ENCODE measurements around the gene FUT3. TPM values are rescaled to one million over a fixed set of nuclear protein-coding genes. Genes with fewer than 3 reads are reported as not detected.

The FUT3 gene
- total and polyA plus RNA-seq, 9 of the 15 experiments (the other 6 are each of a cell fraction or from before 2014, with no cell fraction given) = 0.09 TPM; not detected in 8

GRCh38 chr19:5900976-5901375 is 49.7 kb upstream of the FUT3 start (continued):
- TF ChIP-seq, protein P1, sequence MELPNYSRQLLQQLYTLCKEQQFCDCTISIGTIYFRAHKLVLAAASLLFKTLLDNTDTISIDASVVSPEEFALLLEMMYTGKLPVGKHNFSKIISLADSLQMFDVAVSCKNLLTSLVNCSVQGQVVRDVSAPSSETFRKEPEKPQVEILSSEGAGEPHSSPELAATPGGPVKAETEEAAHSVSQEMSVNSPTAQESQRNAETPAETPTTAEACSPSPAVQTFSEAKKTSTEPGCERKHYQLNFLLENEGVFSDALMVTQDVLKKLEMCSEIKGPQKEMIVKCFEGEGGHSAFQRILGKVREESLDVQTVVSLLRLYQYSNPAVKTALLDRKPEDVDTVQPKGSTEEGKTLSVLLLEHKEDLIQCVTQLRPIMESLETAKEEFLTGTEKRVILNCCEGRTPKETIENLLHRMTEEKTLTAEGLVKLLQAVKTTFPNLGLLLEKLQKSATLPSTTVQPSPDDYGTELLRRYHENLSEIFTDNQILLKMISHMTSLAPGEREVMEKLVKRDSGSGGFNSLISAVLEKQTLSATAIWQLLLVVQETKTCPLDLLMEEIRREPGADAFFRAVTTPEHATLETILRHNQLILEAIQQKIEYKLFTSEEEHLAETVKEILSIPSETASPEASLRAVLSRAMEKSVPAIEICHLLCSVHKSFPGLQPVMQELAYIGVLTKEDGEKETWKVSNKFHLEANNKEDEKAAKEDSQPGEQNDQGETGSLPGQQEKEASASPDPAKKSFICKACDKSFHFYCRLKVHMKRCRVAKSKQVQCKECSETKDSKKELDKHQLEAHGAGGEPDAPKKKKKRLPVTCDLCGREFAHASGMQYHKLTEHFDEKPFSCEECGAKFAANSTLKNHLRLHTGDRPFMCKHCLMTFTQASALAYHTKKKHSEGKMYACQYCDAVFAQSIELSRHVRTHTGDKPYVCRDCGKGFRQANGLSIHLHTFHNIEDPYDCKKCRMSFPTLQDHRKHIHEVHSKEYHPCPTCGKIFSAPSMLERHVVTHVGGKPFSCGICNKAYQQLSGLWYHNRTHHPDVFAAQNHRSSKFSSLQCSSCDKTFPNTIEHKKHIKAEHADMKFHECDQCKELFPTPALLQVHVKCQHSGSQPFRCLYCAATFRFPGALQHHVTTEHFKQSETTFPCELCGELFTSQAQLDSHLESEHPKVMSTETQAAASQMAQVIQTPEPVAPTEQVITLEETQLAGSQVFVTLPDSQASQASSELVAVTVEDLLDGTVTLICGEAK (IDR thresholded peaks at IDR 0.05) = no peak
- TF ChIP-seq, protein P1 (CRISPR knock-in tag; IDR thresholded peaks at IDR 0.05) = no peak
- TF ChIP-seq CBFB (CRISPR knock-in tag; IDR thresholded peaks at IDR 0.05) = no peak
- TF ChIP-seq, protein P2, sequence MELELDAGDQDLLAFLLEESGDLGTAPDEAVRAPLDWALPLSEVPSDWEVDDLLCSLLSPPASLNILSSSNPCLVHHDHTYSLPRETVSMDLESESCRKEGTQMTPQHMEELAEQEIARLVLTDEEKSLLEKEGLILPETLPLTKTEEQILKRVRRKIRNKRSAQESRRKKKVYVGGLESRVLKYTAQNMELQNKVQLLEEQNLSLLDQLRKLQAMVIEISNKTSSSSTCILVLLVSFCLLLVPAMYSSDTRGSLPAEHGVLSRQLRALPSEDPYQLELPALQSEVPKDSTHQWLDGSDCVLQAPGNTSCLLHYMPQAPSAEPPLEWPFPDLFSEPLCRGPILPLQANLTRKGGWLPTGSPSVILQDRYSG (tag; conservative IDR thresholded peaks at IDR 0.05; ENCODE audit: low read depth) = no peak

Data from K562 (cell line).